ENCODE results near the gene CAPNS1.

GRCh38 chr19:36097036-36097435 lies 42.8 kb upstream of the CAPNS1 start:
- TF ChIP-seq CTCF (IDR thresholded peaks at IDR 0.05 in 4 of 5, conservative IDR thresholded peaks at IDR 0.05 in 1 of 5) (no peak), POLR2A (IDR thresholded peaks at IDR 0.05) (no peak)

All from gastrocnemius medialis (tissue), 4 donors.